Head of caudate nucleus (tissue), 42 donors: ENCODE results near the gene SLC35D2.

Source experiments
- DNase-seq, 42 donors: peaks; one replicate each; pipeline versions ENCODE4 v3.0.0 to v3.0.0-alpha.2; 2020 to 2021; ENCODE audit warnings: mixed read lengths in 7 of 42
- intact Hi-C: fragments of 100-400 bp; cut with DNase I; formaldehyde crosslinking; loops from one replicate; pipeline ENCODE4 v1.15.0; 2022

The SLC35D2 gene

GRCh38 chr9:96279932-96280331, 103.6 kb downstream of the SLC35D2 start:
- DNase-seq, result no peak
- intact Hi-C loops, result no loop called here

DNA sequence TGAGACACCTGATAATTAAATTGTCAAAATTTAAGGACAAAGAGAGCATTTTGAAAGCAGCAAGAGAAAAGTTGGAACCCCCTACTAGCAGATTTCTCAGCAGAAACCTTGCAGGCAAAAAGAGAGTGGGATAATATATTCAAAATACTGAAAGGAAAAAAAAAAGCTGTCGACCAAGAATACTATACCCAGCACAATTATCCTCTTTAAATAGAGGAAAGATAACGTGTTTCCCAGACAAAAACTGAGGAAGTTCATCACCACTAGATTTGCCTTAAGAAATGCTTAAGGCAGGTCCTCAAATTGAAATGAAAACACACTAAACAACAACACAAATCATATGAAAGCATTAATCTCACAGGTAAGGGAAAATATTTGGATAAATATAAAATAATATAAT, 108.6 kb downstream of the SLC35D2 start:
- no peak for DNase-seq
- intact Hi-C loops, result no loop called here
